Dendritic cell treated with granulocyte-macrophage colony-stimulating factor and Interleukin-4, amounts not matched to agents 40 ng/mL and 50 ng/mL, for 4 days (primary cell): ENCODE measurements around the gene MCC.

ENCODE experiments used
- H3K27ac Mint-ChIP-seq: one replicate; pipeline ENCODE4 v1.8.0; 2022; ENCODE audit warnings: mild to moderate bottlenecking, mixed read lengths
- H3K27me3 Mint-ChIP-seq: one replicate; pipeline ENCODE4 v1.8.0; 2022; ENCODE audit warnings: mild to moderate bottlenecking, mixed read lengths
- H3K36me3 Mint-ChIP-seq: one replicate; pipeline ENCODE4 v1.8.0; 2022; ENCODE audit warnings: low read depth, mixed read lengths
- H3K4me1 Mint-ChIP-seq: one replicate; pipeline ENCODE4 v1.8.0; 2022; ENCODE audit warnings: low read depth, mixed read lengths
- H3K4me3 Mint-ChIP-seq: one replicate; pipeline ENCODE4 v1.8.0; 2022; ENCODE audit warnings: mild to moderate bottlenecking, moderate library complexity, mixed read lengths
- H3K9me3 Mint-ChIP-seq: one replicate; pipeline ENCODE4 v1.8.0; 2022; ENCODE audit warnings: mixed read lengths
- intact Hi-C: fragments of 100-400 bp; cut with micrococcal nuclease; formaldehyde crosslinking; loops from one replicate; pipeline ENCODE4 v1.15.0; 2022

Gene MCC

GRCh38 chr5:113357696-113358476 is 130.4 kb downstream of the MCC start:
- H3K4me3 Mint-ChIP-seq, result no peak overlapping the region
- no peak overlapping the region for H3K27ac Mint-ChIP-seq
- peaks cover 7% of the 10 kb centered on the region for H3K4me1 Mint-ChIP-seq
- no peaks in the 10 kb centered on the region for H3K36me3 Mint-ChIP-seq
- H3K9me3 Mint-ChIP-seq, result no peaks in the 10 kb centered on the region
- peaks cover 6% of the 10 kb centered on the region for H3K27me3 Mint-ChIP-seq
- intact Hi-C loops, result no loop called here

- Mint-ChIP-seq H3K4me3 (no peak overlapping the region), H3K27ac (no peak overlapping the region), H3K36me3 (no peaks in the 10 kb centered on the region), H3K4me1 (peaks cover 7% of the 10 kb centered on the region), H3K9me3 (no peaks in the 10 kb centered on the region), H3K27me3 (peaks cover 6% of the 10 kb centered on the region)
- intact Hi-C loops, result no loop called here
Measured at GRCh38 chr5:113356487-113356886, 131.8 kb downstream of the MCC start.

GRCh38 chr5:113354055-113354454 is 134.2 kb downstream of the MCC start:
- H3K27me3 Mint-ChIP-seq, result peaks cover 12% of the 10 kb centered on the region
- H3K27ac Mint-ChIP-seq, result no peak overlapping the region
- H3K4me3 Mint-ChIP-seq, result no peak overlapping the region
- peaks cover 7% of the 10 kb centered on the region for H3K4me1 Mint-ChIP-seq
- H3K9me3 Mint-ChIP-seq, result no peaks in the 10 kb centered on the region
- intact Hi-C loops, result no loop called here
- H3K36me3 Mint-ChIP-seq, result no peaks in the 10 kb centered on the region

- H3K9me3 Mint-ChIP-seq, result no peaks in the 10 kb centered on the region
- no peak overlapping the region for H3K4me3 Mint-ChIP-seq
- peaks cover 31% of the 10 kb centered on the region for H3K27me3 Mint-ChIP-seq
- H3K4me1 Mint-ChIP-seq, result no peaks in the 10 kb centered on the region
- intact Hi-C loops, result no loop called here
- H3K36me3 Mint-ChIP-seq, result no peaks in the 10 kb centered on the region
- no peak overlapping the region for H3K27ac Mint-ChIP-seq
Measured at GRCh38 chr5:113347572-113347971, 140.7 kb downstream of the MCC start.

GRCh38 chr5:113344973-113345940 is 143.0 kb downstream of the MCC start:
- H3K27me3 Mint-ChIP-seq, result peaks cover 24% of the 10 kb centered on the region
- H3K27ac Mint-ChIP-seq, result no peak overlapping the region
- no peak overlapping the region for H3K4me3 Mint-ChIP-seq
- no peaks in the 10 kb centered on the region for H3K9me3 Mint-ChIP-seq
- intact Hi-C loops, result no loop called here
- H3K4me1 Mint-ChIP-seq, result no peaks in the 10 kb centered on the region
- no peaks in the 10 kb centered on the region for H3K36me3 Mint-ChIP-seq

- no peak overlapping the region for H3K4me3 Mint-ChIP-seq
Measured at GRCh38 chr5:113343343-113343742, 144.9 kb downstream of the MCC start.

GRCh38 chr5:113340537-113340936 is 147.7 kb downstream of the MCC start:
- intact Hi-C loops, result no loop called here
- Mint-ChIP-seq H3K4me1 (no peaks in the 10 kb centered on the region), H3K36me3 (no peaks in the 10 kb centered on the region), H3K27ac (no peak overlapping the region), H3K4me3 (no peak overlapping the region), H3K9me3 (no peaks in the 10 kb centered on the region), H3K27me3 (peaks cover 19% of the 10 kb centered on the region)

More at GRCh38 chr5:113343343-113343742, 144.9 kb downstream of the MCC start:
- H3K27me3 Mint-ChIP-seq, result peaks cover 19% of the 10 kb centered on the region
- no peaks in the 10 kb centered on the region for H3K4me1 Mint-ChIP-seq
- no peaks in the 10 kb centered on the region for H3K9me3 Mint-ChIP-seq
- H3K27ac Mint-ChIP-seq, result no peak overlapping the region
- intact Hi-C loops, result no loop called here
- no peaks in the 10 kb centered on the region for H3K36me3 Mint-ChIP-seq

GRCh38 chr5:113338628-113339027 is 149.6 kb downstream of the MCC start:
- Mint-ChIP-seq H3K27ac (no peak overlapping the region), H3K36me3 (no peaks in the 10 kb centered on the region)
- intact Hi-C loops, result no loop called here

GRCh38 chr5:113337515-113338415 is 150.5 kb downstream of the MCC start:
- Mint-ChIP-seq H3K9me3 (no peaks in the 10 kb centered on the region), H3K36me3 (no peaks in the 10 kb centered on the region), H3K4me3 (no peak overlapping the region), H3K4me1 (no peaks in the 10 kb centered on the region), H3K27me3 (peaks cover 19% of the 10 kb centered on the region), H3K27ac (no peak overlapping the region)
- intact Hi-C loops, result no loop called here

More at GRCh38 chr5:113338628-113339027, 149.6 kb downstream of the MCC start:
- Mint-ChIP-seq H3K27me3 (peaks cover 21% of the 10 kb centered on the region), H3K4me3 (no peak overlapping the region), H3K9me3 (no peaks in the 10 kb centered on the region), H3K4me1 (no peaks in the 10 kb centered on the region)

- no peaks in the 10 kb centered on the region for H3K9me3 Mint-ChIP-seq
- no peak overlapping the region for H3K27ac Mint-ChIP-seq
- peaks cover 3% of the 10 kb centered on the region for H3K4me1 Mint-ChIP-seq
- no peaks in the 10 kb centered on the region for H3K36me3 Mint-ChIP-seq
- H3K4me3 Mint-ChIP-seq, result no peak overlapping the region
- peaks cover 20% of the 10 kb centered on the region for H3K27me3 Mint-ChIP-seq
- intact Hi-C loops, result no loop called here
Measured at GRCh38 chr5:113336975-113337374, 151.3 kb downstream of the MCC start.

GRCh38 chr5:113333411-113333810 is 154.8 kb downstream of the MCC start:
- intact Hi-C loops, result no loop called here
- H3K9me3 Mint-ChIP-seq, result no peaks in the 10 kb centered on the region
- H3K4me3 Mint-ChIP-seq, result no peak overlapping the region

GRCh38 chr5:113331209-113331551 is 157.1 kb downstream of the MCC start:
- H3K4me1 Mint-ChIP-seq, result peaks cover 17% of the 10 kb centered on the region
- no peaks in the 10 kb centered on the region for H3K36me3 Mint-ChIP-seq
- peak overlapping the region; percentile 10 for H3K4me3 Mint-ChIP-seq
- no peak overlapping the region for H3K27ac Mint-ChIP-seq
- no peaks in the 10 kb centered on the region for H3K9me3 Mint-ChIP-seq
- intact Hi-C loops, result no loop called here
- H3K27me3 Mint-ChIP-seq, result peaks cover 8% of the 10 kb centered on the region

More at GRCh38 chr5:113333411-113333810, 154.8 kb downstream of the MCC start:
- Mint-ChIP-seq H3K36me3 (no peaks in the 10 kb centered on the region), H3K4me1 (peaks cover 17% of the 10 kb centered on the region), H3K27me3 (peaks cover 17% of the 10 kb centered on the region), H3K27ac (no peak overlapping the region)

GRCh38 chr5:113330533-113331208 is 157.6 kb downstream of the MCC start:
- Mint-ChIP-seq H3K4me3 (peak overlapping the region; percentile 10), H3K27me3 (peaks cover 4% of the 10 kb centered on the region), H3K36me3 (no peaks in the 10 kb centered on the region), H3K27ac (no peak overlapping the region), H3K4me1 (peaks cover 17% of the 10 kb centered on the region), H3K9me3 (no peaks in the 10 kb centered on the region)
- intact Hi-C loops, result no loop called here
